ENCODE results near the gene USP15.

DNA sequence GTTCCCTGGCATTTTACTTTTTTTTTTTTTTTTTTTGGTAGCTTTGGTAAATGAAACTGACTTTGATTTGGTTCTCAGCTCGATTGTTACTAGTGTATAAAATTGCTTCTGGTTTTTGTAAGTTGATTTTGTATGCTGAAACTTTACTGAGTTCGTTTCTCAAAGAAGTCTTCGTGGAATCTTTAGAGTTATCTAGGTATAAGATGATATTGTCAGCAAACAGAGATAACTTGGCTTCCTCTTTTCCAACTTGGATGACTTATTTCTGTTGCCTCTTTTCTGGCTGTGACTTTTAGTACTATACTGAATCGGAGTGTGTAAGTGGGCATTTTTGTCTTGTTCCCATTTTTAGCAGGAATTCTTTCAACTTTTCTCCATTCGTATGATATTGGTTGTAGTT, 28.1 kb downstream of the USP15 start:
- TF ChIP-seq CTCF (conservative IDR thresholded peaks at IDR 0.05) (no peak), EZH2 (IDR thresholded peaks at IDR 0.05; ENCODE audit: low read depth) (no peak)

Measured in PC-9 (cell line).